Activated T-cell treated with anti-CD3 and anti-CD28 coated beads, Interleukin-2, amount 50 U/mL, for 48 hours (primary cell): ENCODE data around the gene MTMR12.
"Not testable (repeated sequence)": the region's sequence is repeated elsewhere in the genome, so short reads cannot be mapped to it uniquely, and the experiment has no call there.

Experiments
- DNase-seq, 2 experiments: peaks; one replicate each; pipeline ENCODE4 v3.0.0-alpha.2; 2020

The MTMR12 gene

DNA sequence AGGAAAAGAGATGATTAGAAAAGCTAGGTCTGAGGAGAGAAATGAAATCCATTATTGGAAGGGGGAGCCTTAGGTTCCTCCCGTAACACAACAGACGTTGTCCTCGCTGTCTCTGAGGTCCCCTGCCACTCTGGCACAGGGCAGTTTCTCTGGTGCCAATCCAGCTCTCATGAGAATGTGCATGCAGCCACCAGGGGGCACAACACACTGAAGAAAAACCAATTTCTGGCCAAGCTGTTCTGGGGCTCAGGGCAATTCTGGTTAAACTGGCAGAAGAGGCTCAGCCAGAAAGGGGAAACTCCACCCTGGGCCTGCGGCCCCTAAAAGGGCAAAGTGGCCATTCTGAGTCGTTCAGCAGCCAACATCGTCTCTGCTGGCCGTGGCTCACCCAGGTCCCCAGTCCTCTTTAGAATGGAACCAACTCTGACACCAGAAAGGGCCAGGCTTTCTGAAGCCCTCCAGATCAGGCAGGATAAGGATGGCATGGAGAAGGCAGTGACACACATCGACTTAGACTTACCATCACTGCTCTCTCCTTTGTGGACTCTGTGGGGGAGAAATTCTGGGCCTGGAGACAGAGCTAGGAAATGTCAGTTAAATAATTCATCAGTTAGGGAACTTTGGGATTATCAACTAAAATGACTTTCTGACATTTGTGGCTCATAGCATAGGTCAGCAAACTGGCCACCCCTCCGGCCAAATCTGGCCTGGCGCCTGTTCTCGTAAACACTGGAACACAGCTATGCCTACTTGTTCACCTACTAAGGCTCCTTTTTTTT lies 80.1 kb downstream of the MTMR12 start:
- DNase-seq: peak; percentile 82 to 86

DNA sequence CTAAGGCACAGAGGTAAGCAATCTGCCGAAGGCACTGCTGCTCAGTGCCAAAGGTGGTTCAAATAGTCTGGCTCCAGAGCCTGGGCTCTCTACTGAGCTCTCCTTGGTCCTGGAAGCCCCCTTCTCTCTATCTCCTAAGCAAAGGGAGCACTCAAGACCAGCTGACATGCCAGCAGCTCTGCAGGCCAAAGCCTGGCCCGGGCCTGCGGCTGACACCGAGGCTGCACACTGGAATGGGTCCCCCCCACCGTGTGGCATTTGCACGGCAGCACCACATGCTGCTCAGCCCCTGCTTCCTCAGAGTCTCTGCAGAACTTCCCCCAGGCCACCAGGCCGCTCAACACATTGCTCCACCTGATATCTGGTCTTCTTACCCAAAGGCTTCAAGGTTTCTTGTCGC lies 80.8 kb downstream of the MTMR12 start:
- DNase-seq: no peak

DNA sequence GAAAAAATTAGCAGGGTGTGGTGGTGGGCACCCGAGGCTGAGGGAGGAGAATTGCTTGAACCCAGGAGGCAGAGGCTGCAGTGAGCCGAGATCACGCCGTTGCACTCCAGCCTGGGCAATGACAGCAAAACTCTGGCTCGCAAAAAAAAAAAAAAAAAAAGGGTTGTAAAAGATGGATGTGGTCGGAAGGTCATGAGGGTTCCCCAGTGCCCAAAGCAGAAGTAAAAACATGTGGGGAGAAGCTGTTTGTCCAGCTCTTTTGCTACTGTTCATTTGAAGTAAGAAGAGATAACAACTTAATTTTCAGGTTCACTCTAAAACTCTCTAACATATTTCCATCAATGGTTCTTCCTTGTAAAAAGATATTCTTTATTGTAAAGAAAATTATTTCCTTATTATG lies 81.5 kb downstream of the MTMR12 start:
- DNase-seq: no peak

DNA sequence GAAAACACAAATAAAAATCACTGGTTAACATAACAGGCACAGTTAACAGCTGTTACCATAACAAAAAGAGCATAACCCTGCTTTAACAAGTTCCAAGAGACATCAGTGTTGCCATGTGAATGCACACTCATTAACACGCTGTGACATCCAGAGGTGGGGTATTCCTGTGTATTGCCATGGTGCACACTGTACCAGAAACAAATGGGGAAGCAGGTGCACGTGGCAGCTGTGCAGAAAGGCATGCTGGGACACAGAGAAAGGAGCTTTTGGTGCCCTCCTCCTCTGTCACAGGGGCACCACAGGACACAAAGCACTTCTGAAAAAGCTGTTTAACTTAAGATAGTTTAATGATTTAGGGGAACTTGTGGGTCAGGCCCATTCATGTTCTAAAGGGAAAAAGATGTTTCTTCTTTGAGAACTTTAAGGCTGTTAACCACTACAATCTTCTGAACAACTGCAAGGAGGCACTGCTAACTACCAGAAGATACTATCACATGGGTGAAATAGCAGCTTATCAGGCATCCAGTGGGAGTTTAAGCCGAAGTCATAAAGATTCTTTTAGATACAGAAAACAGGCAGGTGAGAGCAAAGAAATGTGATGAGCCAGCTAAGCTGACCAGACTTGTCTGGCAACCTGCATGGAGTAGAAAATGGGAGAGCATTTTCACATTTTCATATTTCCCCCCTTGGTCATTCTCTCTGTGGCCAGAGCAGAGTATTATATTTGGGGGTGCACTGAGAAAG lies 82.2 kb downstream of the MTMR12 start:
- DNase-seq: no peak

- no peak for DNase-seq
Measured at GRCh38 chr5:32229586-32229985, 83.2 kb downstream of the MTMR12 start.

GRCh38 chr5:32228816-32229215 lies 83.9 kb downstream of the MTMR12 start:
- no peak for DNase-seq

GRCh38 chr5:32225445-32225844 lies 87.3 kb downstream of the MTMR12 start:
- no peak for DNase-seq

- DNase-seq: no peak
Measured at GRCh38 chr5:32223972-32224609, 88.6 kb downstream of the MTMR12 start.

- DNase-seq: no peak
Measured at GRCh38 chr5:32222723-32223470, 89.8 kb downstream of the MTMR12 start.

DNA sequence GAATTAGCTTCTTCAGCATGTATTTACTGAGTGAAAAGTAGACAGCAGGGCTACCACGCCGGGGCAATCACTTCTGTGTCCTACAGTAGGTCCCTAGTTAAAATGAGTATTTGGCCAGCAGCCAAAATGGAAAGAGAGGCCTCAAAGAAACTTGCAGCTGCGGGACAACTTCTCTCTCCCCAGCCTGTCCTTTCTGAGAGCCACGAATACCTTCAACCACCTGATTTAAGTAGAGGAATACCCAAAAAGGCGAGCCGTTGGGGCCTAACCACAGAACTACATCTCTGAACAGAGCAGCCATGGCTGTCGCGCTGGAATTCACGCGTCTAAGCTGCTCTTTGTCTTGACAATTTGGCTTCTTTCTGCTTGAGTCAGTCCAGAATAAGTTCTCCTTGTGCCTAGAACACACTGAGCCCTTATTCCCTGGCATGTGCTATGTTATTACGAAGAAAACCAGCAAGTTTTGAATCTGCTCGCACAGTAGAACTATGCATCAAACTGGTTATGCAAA lies 94.8 kb downstream of the MTMR12 start:
- no peak for DNase-seq

- DNase-seq: not testable (repeated sequence)
Measured at GRCh38 chr5:32214344-32214743, 98.4 kb downstream of the MTMR12 start.

GRCh38 chr5:32210151-32210550 lies 102.6 kb downstream of the MTMR12 start:
- DNase-seq: peak in 1 of 2 experiments; percentile 42

DNA sequence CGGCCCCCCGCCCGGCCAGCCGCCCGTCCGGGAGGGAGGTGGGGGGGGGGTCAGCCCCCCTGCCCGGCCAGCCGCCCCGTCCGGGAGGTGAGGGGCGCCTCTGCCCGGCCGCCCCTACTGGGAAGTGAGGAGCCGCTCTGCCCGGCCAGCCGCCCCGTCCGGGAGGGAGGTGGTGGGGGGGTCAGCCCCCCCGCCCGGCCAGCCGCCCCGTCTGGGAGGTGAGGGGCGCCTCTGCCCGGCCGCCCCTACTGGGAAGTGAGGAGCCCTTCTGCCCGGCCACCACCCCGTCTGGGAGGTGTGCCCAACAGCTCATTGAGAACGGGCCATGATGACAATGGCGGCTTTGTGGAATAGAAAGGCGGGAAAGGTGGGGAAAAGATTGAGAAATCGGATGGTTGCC lies 103.9 kb downstream of the MTMR12 start:
- not testable (repeated sequence) for DNase-seq

- no peak for DNase-seq
Measured at GRCh38 chr5:32207355-32207634, 105.4 kb downstream of the MTMR12 start.

DNA sequence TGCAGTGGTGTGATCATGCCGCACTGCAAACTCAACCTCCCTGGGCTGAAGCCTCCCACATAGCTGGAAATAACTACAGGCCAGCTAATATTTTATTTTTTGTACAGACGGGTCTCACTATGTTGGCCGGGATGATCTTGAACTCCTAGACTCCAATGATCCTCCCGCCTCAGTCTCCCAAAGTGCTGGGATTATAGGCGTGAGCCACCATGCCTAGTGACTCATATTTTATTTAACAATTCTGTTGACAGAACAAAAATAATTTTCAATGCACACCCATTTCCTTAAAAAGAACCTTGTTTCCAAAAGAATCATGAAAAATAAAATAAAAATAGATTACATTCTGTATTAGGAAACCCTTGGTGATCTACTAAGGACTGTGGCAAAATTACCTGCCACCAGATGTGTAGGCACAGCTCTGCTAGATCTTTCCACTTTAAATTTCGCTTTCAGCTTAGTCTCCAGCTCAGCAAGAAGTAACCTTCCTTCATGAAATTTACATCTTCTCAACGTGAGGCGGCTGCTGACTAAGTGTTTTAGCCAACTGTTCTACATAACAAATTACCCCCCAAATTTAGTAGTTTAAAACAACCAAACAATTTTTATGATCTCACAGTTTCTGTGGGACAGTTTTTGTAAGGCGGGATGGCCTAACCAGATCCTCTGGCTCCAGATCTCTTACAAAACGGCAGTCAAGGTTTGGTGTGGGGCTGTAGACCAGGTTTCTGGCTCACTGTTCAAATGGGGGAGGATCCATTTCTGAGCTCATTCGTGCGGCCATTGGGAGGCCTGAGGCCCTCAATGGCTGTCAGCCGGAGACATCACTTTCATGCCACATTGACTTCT lies 106.0 kb downstream of the MTMR12 start:
- DNase-seq: no peak

DNA sequence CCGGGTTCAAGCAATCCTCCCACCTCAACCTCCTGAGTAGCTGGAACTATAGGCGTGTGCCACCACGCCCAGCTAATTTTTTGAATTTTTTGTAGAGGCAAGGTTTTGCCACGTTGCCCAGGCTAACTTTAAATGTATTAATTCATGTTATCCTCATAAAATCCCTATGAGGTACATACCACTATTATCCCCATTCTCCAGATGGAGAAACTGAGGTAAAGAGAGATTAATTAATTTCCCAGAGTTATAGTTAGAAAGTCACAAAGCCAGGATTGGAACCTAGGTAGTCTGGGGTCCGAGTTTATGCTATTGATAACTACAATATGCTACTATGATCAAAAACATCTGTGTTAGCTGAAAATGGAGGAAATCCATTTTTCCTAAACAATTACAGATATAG lies 106.7 kb downstream of the MTMR12 start:
- no peak for DNase-seq

GRCh38 chr5:32202394-32202793 lies 110.3 kb downstream of the MTMR12 start:
- DNase-seq: no peak

GRCh38 chr5:32201122-32201753 lies 111.5 kb downstream of the MTMR12 start:
- no peak for DNase-seq

DNA sequence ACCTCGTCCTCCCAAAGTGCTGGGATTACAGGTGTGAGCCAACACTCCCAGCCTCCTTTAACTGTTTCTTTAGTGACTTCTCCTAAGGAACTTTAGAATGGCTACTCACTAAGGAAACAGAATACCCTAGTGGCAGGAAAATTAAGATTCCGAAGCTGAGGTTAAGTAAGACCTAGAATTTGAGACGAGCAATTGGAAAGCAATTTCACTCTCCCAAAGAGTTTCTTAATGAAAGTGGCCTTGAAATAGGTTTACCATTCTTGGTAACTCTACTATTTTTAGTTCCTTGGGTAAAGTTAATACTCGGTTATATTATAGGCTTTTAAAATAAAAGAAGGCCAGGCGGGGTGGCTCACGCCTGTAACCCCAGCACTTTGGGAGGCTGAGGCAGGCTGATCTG lies 115.7 kb downstream of the MTMR12 start:
- no peak for DNase-seq

- no peak for DNase-seq
Measured at GRCh38 chr5:32195265-32195664, 117.5 kb downstream of the MTMR12 start.

- no peak for DNase-seq
Measured at GRCh38 chr5:32193591-32193990, 119.1 kb downstream of the MTMR12 start.

- DNase-seq: no peak
Measured at GRCh38 chr5:32190095-32190494, 122.6 kb downstream of the MTMR12 start.
